ENCODE data around the gene BABAM2.

The BABAM2 gene

GRCh38 chr2:28049416-28049815 lies 158.9 kb downstream of the BABAM2 start:
- DNase-seq = no peak
- H3K4me3 ChIP-seq (ENCODE audit: low read depth, low read length) = no peak overlapping the region
- no peak for TF ChIP-seq CTCF (IDR thresholded peaks at IDR 0.05; ENCODE audit: low read depth, low read length)

DNA sequence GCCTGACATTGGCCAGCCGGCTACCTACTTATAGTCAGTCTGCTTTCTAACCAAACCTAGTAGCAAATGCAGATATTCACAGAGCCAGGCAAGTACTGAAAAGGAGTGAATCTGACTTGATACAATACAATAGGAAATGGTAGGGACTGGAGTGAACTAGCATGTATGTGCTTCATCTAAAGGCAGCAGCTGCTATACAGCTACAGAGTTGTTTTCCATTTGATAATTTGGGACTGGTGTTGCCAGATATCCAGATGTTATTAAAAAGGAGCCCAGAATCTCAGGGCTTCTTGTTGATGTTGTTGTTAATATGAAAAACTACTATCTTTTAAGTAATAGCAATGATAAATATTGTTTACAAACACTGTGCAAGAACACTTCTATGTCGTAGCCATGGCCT lies 159.4 kb downstream of the BABAM2 start:
- no peaks in the 10 kb centered on the region for H3K27me3 ChIP-seq (ENCODE audit: insufficient read depth, low read depth, severe bottlenecking)
- DNase-seq = no peak
- no peaks in the 10 kb centered on the region for H3K36me3 ChIP-seq

More at GRCh38 chr2:28049416-28049815, 158.9 kb downstream of the BABAM2 start:
- Histone ChIP-seq H3K36me3 (no peaks in the 10 kb centered on the region), H3K9me3 (ENCODE audit: severe bottlenecking) (no peaks in the 10 kb centered on the region), H3K27ac (no peak overlapping the region), H3K27me3 (ENCODE audit: insufficient read depth, low read depth, severe bottlenecking) (no peaks in the 10 kb centered on the region)

GRCh38 chr2:28052691-28053090 lies 162.2 kb downstream of the BABAM2 start:
- Histone ChIP-seq H3K27ac (no peak overlapping the region), H3K9me3 (ENCODE audit: severe bottlenecking) (no peaks in the 10 kb centered on the region), H3K4me3 (ENCODE audit: low read depth, low read length) (no peak overlapping the region), H3K27me3 (ENCODE audit: insufficient read depth, low read depth, severe bottlenecking) (no peaks in the 10 kb centered on the region), H3K36me3 (no peaks in the 10 kb centered on the region)
- no peak for TF ChIP-seq CTCF (IDR thresholded peaks at IDR 0.05; ENCODE audit: low read depth, low read length)
- no peak for DNase-seq

More for the DNA sequence above, 159.4 kb downstream of the BABAM2 start:
- no peak for TF ChIP-seq CTCF (IDR thresholded peaks at IDR 0.05; ENCODE audit: low read depth, low read length)
- Histone ChIP-seq H3K4me3 (ENCODE audit: low read depth, low read length) (no peak overlapping the region), H3K27ac (no peak overlapping the region), H3K9me3 (ENCODE audit: severe bottlenecking) (no peaks in the 10 kb centered on the region)

GRCh38 chr2:28053597-28053996 lies 163.1 kb downstream of the BABAM2 start:
- Histone ChIP-seq H3K36me3 (no peaks in the 10 kb centered on the region), H3K27me3 (ENCODE audit: insufficient read depth, low read depth, severe bottlenecking) (no peaks in the 10 kb centered on the region), H3K9me3 (ENCODE audit: severe bottlenecking) (no peaks in the 10 kb centered on the region), H3K27ac (no peak overlapping the region), H3K4me3 (ENCODE audit: low read depth, low read length) (no peak overlapping the region)
- no peak for DNase-seq
- TF ChIP-seq CTCF (IDR thresholded peaks at IDR 0.05; ENCODE audit: low read depth, low read length) = no peak

DNA sequence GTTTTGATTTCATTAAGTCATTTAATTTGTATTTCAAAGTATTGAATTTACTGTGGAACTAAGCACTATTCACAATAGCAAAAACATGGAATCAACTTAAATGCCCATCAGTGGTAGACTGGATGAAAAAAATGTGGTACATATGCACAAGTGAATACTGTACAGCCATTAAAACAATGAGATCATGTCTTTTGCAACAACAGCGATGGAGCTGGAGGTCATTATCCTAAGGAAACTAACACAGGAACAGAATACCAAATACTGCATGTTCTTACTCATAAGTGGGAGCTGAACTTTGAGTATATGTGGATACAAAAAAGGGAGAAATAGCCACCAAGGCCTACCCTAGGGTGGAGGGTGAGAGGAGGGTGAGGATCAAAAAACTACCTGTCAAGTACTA lies 164.4 kb downstream of the BABAM2 start:
- no peaks in the 10 kb centered on the region for H3K9me3 ChIP-seq (ENCODE audit: severe bottlenecking)
- no peak overlapping the region for H3K27ac ChIP-seq
- TF ChIP-seq CTCF (IDR thresholded peaks at IDR 0.05; ENCODE audit: low read depth, low read length) = no peak
- no peaks in the 10 kb centered on the region for H3K27me3 ChIP-seq (ENCODE audit: insufficient read depth, low read depth, severe bottlenecking)
- H3K36me3 ChIP-seq = no peaks in the 10 kb centered on the region
- no peak for DNase-seq
- H3K4me3 ChIP-seq (ENCODE audit: low read depth, low read length) = no peak overlapping the region

DNA sequence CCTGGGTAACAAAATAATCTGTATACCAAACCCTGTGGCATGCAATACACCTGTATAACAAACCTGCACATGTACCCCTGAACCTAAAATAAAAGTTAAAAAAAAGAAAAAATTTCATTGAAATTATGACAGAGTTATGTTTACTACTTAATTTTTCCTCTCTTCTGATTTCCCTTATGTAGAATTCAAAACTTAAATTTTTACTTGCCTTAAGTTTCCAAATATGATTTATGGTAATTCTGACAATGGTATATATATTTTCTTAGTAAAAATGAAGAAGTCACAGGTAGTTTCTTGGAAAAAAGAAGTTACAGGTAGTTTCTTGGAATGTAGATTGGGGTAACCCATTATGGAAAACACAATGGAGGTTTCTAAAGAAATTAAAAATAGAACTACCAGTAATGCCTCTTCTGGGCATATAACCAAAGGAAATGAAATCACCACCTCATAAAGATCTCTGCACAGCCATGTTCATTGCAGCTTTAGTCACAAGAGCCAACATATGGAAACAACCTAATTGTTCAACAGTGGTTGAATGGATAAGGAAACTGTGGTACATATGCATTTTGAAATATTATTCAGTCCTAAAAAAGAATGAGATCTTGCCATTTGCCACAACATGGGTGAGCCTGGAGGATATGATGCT lies 164.9 kb downstream of the BABAM2 start:
- Histone ChIP-seq H3K9me3 (ENCODE audit: severe bottlenecking) (no peaks in the 10 kb centered on the region), H3K27me3 (ENCODE audit: insufficient read depth, low read depth, severe bottlenecking) (no peaks in the 10 kb centered on the region), H3K36me3 (no peaks in the 10 kb centered on the region), H3K4me3 (ENCODE audit: low read depth, low read length) (no peak overlapping the region), H3K27ac (no peak overlapping the region)
- TF ChIP-seq CTCF (IDR thresholded peaks at IDR 0.05; ENCODE audit: low read depth, low read length) = no peak
- no peak for DNase-seq

Data from WERI-Rb-1 (cell line).